AG09309 (cell line): ENCODE measurements around the gene SEC14L1.
"Not testable (repeated sequence)": the region's sequence is repeated elsewhere in the genome, so short reads cannot be mapped to it uniquely, and the experiment has no call there.

ENCODE experiments used
- DNase-seq: peaks from one replicate; pipeline ENCODE4 v3.0.0-alpha.2; 2010; ENCODE audit warnings: low read depth
- H3K4me3 ChIP-seq: 2 replicates; pipeline ENCODE4 v1.5.1; 2011; ENCODE audit warnings: mild to moderate bottlenecking, low read depth, low read length, moderate library complexity; ENCODE audit not compliant: control insufficient read depth
- CTCF ChIP-seq: IDR thresholded peaks from 2 replicates; pipeline ENCODE4 v1.5.1; 2011; ENCODE audit warnings: mild to moderate bottlenecking, low read depth, low read length, inconsistent platforms; ENCODE audit not compliant: insufficient read depth, control insufficient read depth; ENCODE audit errors: missing control alignments

The SEC14L1 gene

DNA sequence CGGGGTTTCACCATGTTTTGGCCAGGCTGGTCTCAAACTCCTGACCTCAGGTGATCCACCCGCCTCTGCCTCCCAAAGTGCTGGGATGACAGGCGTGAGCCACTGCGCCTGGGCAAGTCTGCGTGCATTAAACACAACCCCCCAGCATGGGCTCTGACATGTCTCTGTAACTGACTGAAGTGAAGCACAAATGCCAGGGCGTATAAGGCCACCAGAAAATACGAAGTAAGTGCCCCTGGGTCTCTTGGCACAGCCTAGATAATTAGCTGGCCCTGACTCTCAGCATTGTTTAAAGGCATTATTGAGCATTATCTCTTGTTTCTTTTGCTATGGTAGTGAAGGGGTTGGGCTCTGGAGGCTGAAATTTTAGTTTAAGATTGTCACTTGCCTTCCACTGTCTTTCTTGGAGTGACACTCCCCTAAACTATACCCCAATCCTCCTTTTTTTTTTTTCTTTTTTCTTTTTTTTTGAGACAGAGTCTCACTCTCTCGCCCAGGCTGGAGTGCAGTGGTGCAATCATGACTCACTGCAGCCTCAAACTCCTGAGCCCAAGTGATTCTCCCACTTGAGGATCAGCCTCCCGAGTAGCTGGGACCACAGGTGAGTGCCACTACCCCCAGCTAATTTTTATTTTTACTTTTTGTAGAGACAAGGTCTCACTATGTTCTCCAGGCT lies 8.2 kb upstream of the SEC14L1 start:
- no peak for DNase-seq
- H3K4me3 ChIP-seq, result no peak overlapping the region
- TF ChIP-seq CTCF, result no peak

GRCh38 chr17:77133087-77133638 lies 7.6 kb upstream of the SEC14L1 start:
- no peak overlapping the region for H3K4me3 ChIP-seq
- no peak for TF ChIP-seq CTCF
- no peak for DNase-seq

DNA sequence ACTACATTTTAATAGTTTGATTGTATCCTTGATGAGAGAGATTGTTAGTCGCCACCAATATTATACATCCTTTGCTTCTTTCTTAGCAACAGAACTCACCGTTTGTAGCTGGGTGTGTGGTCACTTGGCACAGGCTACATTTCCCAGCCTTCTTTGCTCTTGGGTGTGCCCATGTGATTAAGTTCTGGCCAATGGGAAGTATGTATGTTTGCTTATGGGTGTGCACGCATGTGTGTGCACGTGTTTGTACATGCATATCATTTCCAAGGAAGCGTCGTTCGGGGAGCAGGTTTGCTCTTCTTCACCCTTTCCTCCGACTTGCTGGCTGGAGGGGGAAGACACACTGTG lies 4.4 kb upstream of the SEC14L1 start:
- DNase-seq, result no peak
- no peak for TF ChIP-seq CTCF
- H3K4me3 ChIP-seq, result no peak overlapping the region

GRCh38 chr17:77137111-77137510 lies 3.7 kb upstream of the SEC14L1 start:
- no peak for DNase-seq
- TF ChIP-seq CTCF, result no peak
- no peak overlapping the region for H3K4me3 ChIP-seq

GRCh38 chr17:77137886-77138285 lies 2.9 kb upstream of the SEC14L1 start:
- DNase-seq, result not testable (repeated sequence)

DNA sequence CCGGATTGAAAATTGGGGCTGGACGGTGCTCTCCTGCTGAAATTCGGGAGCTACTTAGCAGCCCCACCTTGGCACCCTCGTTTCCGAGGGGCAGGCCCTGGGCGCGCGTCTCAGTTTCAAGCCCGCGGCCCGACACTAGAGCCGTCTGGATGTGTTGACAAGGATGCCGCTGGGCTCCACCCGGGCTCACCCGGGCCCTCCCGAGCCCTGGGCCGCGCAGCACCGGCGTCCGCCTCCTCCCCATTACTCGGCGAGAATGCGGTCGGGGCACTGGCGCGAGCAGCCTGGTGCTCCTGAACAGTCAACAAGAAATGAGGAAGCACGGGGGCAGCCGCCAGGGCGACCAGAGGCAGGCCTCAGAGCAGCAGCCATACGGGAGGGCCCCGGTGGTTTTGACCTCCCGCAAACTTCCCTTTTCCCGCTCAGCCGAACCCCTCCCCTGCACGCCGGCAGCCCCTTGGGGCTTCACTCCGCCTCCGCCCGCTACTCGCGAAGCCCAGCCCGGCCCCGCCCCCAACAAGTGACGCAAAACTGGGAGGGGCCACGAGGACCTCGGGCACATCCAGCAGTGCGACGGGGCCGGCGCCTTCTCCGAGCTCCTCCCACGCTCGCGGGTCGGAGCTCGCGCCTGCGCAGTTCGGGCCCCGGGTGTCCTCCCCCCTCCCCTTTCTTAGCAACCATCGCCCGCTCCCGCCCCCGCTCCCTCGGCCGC lies 447 bp upstream of the SEC14L1 start:
- H3K4me3 ChIP-seq, result peak overlapping the region; percentile 58
- peak; percentile 87 for DNase-seq
- TF ChIP-seq CTCF, result no peak

More at GRCh38 chr17:77137886-77138285, 2.9 kb upstream of the SEC14L1 start:
- H3K4me3 ChIP-seq, result not testable (repeated sequence)

GRCh38 chr17:77141846-77142449 lies 1.2 kb downstream of the SEC14L1 start:
- H3K4me3 ChIP-seq, result peak overlapping the region; percentile 72
- DNase-seq, result no peak
- TF ChIP-seq CTCF, result no peak
